DND-41 (cell line): ENCODE results near the gene OSBPL3.

Experiments used
- EZH2 ChIP-seq: IDR thresholded peaks from 3 replicates; pipeline ENCODE4 v1.6.1; 2012; ENCODE audit warnings: borderline replicate concordance, low read depth, mild to moderate bottlenecking, moderate library complexity, low read length, inconsistent platforms; ENCODE audit not compliant: severe bottlenecking
- TF ChIP-seq, protein P1 (sequence below): IDR thresholded peaks from 2 replicates; pipeline ENCODE4 v1.5.1; 2012; ENCODE audit warnings: borderline replicate concordance, low read length, moderate library complexity, mild to moderate bottlenecking; ENCODE audit not compliant: poor library complexity, severe bottlenecking; ENCODE audit errors: extremely low read depth

DNA sequence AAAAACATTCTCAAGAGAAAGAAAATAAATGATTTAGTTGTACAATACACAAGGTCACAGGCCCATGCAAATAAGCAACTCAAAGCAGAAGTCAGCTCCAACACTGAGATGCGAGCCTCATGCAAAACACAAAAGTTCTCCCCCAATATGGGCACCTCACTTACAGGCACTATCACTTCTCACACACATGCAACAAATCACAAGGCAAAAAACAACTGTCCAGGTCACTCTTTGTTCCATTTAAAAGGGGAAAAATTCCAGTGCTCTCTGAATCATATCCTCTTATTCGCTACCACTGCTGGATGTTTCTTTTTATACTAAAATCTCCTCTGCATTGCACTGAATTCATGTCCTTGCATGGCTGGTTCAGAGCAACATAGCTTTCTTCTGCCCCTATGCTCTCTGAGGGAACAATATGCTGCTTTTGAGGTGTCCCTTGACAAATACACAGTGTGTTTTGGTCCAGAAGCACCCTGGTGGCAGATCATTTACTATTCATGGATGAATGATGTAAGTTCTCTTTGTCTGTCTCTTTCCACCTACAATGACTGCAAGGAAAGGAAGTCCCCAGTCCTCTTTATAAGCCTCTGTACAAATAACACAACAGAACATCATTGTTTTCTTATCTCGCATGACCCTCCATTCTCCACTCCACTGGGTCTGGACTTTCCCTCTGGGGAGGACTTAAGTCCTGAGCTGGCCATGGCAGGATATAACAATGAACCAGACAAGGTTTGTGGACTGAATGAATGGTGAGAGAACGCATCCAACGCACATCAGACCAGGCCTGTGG, 137.3 kb downstream of the OSBPL3 start:
- TF ChIP-seq, protein P1, sequence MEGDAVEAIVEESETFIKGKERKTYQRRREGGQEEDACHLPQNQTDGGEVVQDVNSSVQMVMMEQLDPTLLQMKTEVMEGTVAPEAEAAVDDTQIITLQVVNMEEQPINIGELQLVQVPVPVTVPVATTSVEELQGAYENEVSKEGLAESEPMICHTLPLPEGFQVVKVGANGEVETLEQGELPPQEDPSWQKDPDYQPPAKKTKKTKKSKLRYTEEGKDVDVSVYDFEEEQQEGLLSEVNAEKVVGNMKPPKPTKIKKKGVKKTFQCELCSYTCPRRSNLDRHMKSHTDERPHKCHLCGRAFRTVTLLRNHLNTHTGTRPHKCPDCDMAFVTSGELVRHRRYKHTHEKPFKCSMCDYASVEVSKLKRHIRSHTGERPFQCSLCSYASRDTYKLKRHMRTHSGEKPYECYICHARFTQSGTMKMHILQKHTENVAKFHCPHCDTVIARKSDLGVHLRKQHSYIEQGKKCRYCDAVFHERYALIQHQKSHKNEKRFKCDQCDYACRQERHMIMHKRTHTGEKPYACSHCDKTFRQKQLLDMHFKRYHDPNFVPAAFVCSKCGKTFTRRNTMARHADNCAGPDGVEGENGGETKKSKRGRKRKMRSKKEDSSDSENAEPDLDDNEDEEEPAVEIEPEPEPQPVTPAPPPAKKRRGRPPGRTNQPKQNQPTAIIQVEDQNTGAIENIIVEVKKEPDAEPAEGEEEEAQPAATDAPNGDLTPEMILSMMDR: no peak
- TF ChIP-seq EZH2: no peak
